Heart left ventricle (tissue), 16 donors: ENCODE results near the gene C1GALT1C1L. TPM values are rescaled to one million over a fixed set of nuclear protein-coding genes. Genes with fewer than 3 reads are reported as not detected.

Experiments
- ATAC-seq, 4 donors: fragments of 200-7000 bp; cut with Tn5 transposase; one replicate each; pipeline ENCODE4 v1.9.1; 2020 to 2022; ENCODE audit warnings: moderate library complexity in 4 of 4, mild to moderate bottlenecking in 3 of 4, moderate number of reproducible peaks in 1 of 4
- DNase-seq, 5 donors: peaks; one replicate each; pipeline ENCODE4 v3.0.0-alpha.2; 2020
- H3K27ac ChIP-seq, 12 donors: fragments of 200-600 bp; sonication (generic) in 4 of 12; one replicate each; pipeline versions ENCODE4 v1.5.0 to v1.8.0; 2016 to 2022; ENCODE audit warnings: mild to moderate bottlenecking in 2 of 12
- H3K27me3 ChIP-seq, 9 donors: fragments of 200-600 bp; sonication (generic) in 2 of 9; one replicate each; pipeline versions ENCODE4 v1.5.1 to v1.8.0; 2016 to 2022; ENCODE audit warnings: mild to moderate bottlenecking in 3 of 9
- H3K36me3 ChIP-seq, 9 donors: fragments of 200-600 bp; sonication (generic) in 2 of 9; one replicate each; pipeline versions ENCODE4 v1.5.0 to v1.8.0; 2018 to 2022; ENCODE audit warnings: mild to moderate bottlenecking in 2 of 9
- H3K4me1 ChIP-seq, 12 donors: fragments of 200-600 bp; sonication (generic) in 4 of 12; one replicate each; pipeline versions ENCODE4 v1.5.0 to v1.8.0; 2016 to 2022; ENCODE audit warnings: mild to moderate bottlenecking in 3 of 12
- H3K4me3 ChIP-seq, 12 donors: fragments of 200-600 bp; sonication (generic) in 4 of 12; one replicate each; pipeline versions ENCODE4 v1.5.0 to v1.8.0; 2017 to 2022; ENCODE audit warnings: mild to moderate bottlenecking in 9 of 12, moderate library complexity in 4 of 12
- H3K9me3 ChIP-seq, 12 donors: fragments of 200-600 bp; sonication (generic) in 4 of 12; one replicate each; pipeline versions ENCODE4 v1.5.0 to v1.8.0; 2016 to 2022; ENCODE audit warnings: mild to moderate bottlenecking in 1 of 12
- POLR2A ChIP-seq, 2 donors: fragments of 450-650 bp; IDR thresholded peaks; one replicate each; pipeline ENCODE4 v1.6.1; 2017; ENCODE audit warnings: antibody characterized with exemption in 2 of 2, mild to moderate bottlenecking in 2 of 2, moderate library complexity in 2 of 2
- WGBS, 4 donors: extraction: QIAGEN DNeasy Blood & Tissue Kit in 2 of 4; methylation state at CpG; one replicate each; pipeline versions ENCODE4 v1.1.5 to v1.1.7; 2013 to 2018; 5-methylcytosine and 5-hydroxymethylcytosine counted together
- intact Hi-C, 10 donors: fragments of 100-400 bp; cut with DNase I; formaldehyde crosslinking; loops; one replicate each; pipeline versions ENCODE4 v1.11.1 to v1.14.2; 2022
- polyA plus RNA-seq, 2 donors: library from polyadenylated mRNA; stranded (reverse); fragments of 200-250 nt; gene quantifications; one replicate each; pipeline ENCODE4 v1.2.3, GENCODE V29; 2013
- total RNA-seq, 9 donors: library from RNA; depleted of rRNA in 2 of 9; stranded (reverse); fragments of >200 nt in 2 of 9; fragmentation: NEBNext Ultra II Directional in 3 of 9; extraction: Animal tissue kit (Norgen Biotek cat#: 25700) in 3 of 9; gene quantifications; one replicate each; pipeline versions ENCODE4 v1.1.0 to v1.2.4, GENCODE V29; 2016 to 2023
- TF ChIP-seq, protein P1 (sequence below), 12 donors: fragments of 200-600 bp; sonication (generic) in 4 of 12; IDR thresholded peaks; one replicate each; pipeline versions ENCODE4 v1.5.0 to v1.8.0; 2018 to 2022; ENCODE audit warnings: antibody characterized with exemption in 12 of 12, mild to moderate bottlenecking in 5 of 12
- donor health status: ischemic (EF 13 %, LVEDD 7.1; RV severe dilation, severe dysfunction).
- donor health status: healthy with polysubstance abuse.
- donor health status: DM: no; HTN: yes; CAD: no.
- donor health status: DM: no; HTN: no; CAD: no.
- donor health status: ischemic (EF 25% LVEDD 6.9; RV normal size, moderate dysfunction).
- donor health status: ischemic (EF 25% LVEDD 5.7; RV mildly dilated, moderate dysfunction).
- donor health status: healthy.
- donor health status: DM: yes; HTN: yes; CAD: no.
- donor health status: ischemic (EF 35%, LVEDD 5.7; RV mildly dilated, moderate dysfunction).
- donor health status: nonischemic (EF 11% LVEDD 7.7; RV severe dilation, severe dysfunction).
- donor health status: DM: yes; HTN: yes; CAD: no.
- donor health status: PGD.
- donor health status: ischemic (EF 29% LVEDD 5.4; RV normal size, mild dysfunction).
- donor health status: nonischemic (EF 23%, LVEDD 6.1; RV moderate dilation, normal function).

Gene C1GALT1C1L
- total and polyA plus RNA-seq, 11 donors: 0.30 to 1.7 (median 0.88) TPM; not detected in 1

GRCh38 chr2:43675646-43676321 lies 445 bp downstream of the C1GALT1C1L start:
- Histone ChIP-seq H3K36me3 (no peaks in the 10 kb centered on the region), H3K27me3 (peaks cover 0 to 11% (median 0%) of the 10 kb centered on the region in 9 donors), H3K4me3 (peak overlapping the region; percentile 10 to 73 (median 56)), H3K9me3 (peaks cover 0 to 11% (median 0%) of the 10 kb centered on the region in 12 donors), H3K27ac (peak overlapping the region in 7 of 12 donors; percentile 1 to 77 (median 35)), H3K4me1 (peaks cover 0 to 14% (median 0%) of the 10 kb centered on the region in 12 donors)
- intact Hi-C loops: no loop called here
- no peak for TF ChIP-seq POLR2A (IDR thresholded peaks at IDR 0.05)
- TF ChIP-seq, protein P1, sequence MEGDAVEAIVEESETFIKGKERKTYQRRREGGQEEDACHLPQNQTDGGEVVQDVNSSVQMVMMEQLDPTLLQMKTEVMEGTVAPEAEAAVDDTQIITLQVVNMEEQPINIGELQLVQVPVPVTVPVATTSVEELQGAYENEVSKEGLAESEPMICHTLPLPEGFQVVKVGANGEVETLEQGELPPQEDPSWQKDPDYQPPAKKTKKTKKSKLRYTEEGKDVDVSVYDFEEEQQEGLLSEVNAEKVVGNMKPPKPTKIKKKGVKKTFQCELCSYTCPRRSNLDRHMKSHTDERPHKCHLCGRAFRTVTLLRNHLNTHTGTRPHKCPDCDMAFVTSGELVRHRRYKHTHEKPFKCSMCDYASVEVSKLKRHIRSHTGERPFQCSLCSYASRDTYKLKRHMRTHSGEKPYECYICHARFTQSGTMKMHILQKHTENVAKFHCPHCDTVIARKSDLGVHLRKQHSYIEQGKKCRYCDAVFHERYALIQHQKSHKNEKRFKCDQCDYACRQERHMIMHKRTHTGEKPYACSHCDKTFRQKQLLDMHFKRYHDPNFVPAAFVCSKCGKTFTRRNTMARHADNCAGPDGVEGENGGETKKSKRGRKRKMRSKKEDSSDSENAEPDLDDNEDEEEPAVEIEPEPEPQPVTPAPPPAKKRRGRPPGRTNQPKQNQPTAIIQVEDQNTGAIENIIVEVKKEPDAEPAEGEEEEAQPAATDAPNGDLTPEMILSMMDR (IDR thresholded peaks at IDR 0.05): no peak
- ATAC-seq: no peak
- DNase-seq: no peak
- 58 to 68% (median 58%) methylated on average over 14 of the region's 14 CpGs for WGBS, 4 donors

GRCh38 chr2:43657241-43657640 lies 19.0 kb downstream of the C1GALT1C1L start:
- no peak for ATAC-seq
- H3K36me3 ChIP-seq: no peaks in the 10 kb centered on the region
- TF ChIP-seq, protein P1 (IDR thresholded peaks at IDR 0.05): no peak
- TF ChIP-seq POLR2A (IDR thresholded peaks at IDR 0.05): no peak
- no peak overlapping the region for H3K27ac ChIP-seq
- DNase-seq: no peak
- no peak overlapping the region for H3K4me3 ChIP-seq
- peaks cover 0 to 5% (median 0%) of the 10 kb centered on the region in 12 donors for H3K9me3 ChIP-seq
- WGBS, 4 donors: 81 to 88% (median 83%) methylated on average over 3 of the region's 3 CpGs
- H3K27me3 ChIP-seq: peaks cover 0 to under 1% (median 0%) of the 10 kb centered on the region in 9 donors
- H3K4me1 ChIP-seq: no peaks in the 10 kb centered on the region
- intact Hi-C loops: no loop called here

DNA sequence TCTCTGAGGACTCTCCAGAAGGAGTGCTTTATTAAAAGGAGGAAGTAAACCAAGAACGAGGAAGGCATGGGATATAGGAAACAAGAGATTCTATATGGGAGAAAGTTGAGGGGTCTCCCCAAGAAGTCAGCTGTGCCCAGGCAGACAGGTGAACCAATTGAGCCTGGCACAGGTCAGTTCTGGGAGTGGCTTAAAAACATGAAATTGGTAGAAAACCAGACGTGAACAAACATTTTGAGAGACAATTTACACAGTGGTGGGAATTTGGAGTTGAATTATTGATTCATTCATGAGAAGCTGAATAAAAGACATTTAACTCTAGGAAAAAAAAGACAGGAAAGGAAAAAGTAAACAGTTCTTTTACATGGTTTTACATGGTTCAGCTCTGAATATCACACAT lies 22.7 kb downstream of the C1GALT1C1L start:
- Histone ChIP-seq H3K9me3 (peaks cover 0 to 5% (median 0%) of the 10 kb centered on the region in 12 donors), H3K27ac (no peak overlapping the region), H3K4me3 (no peak overlapping the region), H3K27me3 (peaks cover 0 to 6% (median 0%) of the 10 kb centered on the region in 9 donors), H3K36me3 (no peaks in the 10 kb centered on the region), H3K4me1 (peaks cover 0 to 10% (median 0%) of the 10 kb centered on the region in 12 donors)
- no peak for TF ChIP-seq POLR2A (IDR thresholded peaks at IDR 0.05)
- TF ChIP-seq, protein P1 (IDR thresholded peaks at IDR 0.05): no peak
- WGBS, 4 donors: 72 to 81% (median 78%) methylated on average over 2 of the region's 2 CpGs
- no peak for ATAC-seq
- intact Hi-C loops: no loop called here
- no peak for DNase-seq

DNA sequence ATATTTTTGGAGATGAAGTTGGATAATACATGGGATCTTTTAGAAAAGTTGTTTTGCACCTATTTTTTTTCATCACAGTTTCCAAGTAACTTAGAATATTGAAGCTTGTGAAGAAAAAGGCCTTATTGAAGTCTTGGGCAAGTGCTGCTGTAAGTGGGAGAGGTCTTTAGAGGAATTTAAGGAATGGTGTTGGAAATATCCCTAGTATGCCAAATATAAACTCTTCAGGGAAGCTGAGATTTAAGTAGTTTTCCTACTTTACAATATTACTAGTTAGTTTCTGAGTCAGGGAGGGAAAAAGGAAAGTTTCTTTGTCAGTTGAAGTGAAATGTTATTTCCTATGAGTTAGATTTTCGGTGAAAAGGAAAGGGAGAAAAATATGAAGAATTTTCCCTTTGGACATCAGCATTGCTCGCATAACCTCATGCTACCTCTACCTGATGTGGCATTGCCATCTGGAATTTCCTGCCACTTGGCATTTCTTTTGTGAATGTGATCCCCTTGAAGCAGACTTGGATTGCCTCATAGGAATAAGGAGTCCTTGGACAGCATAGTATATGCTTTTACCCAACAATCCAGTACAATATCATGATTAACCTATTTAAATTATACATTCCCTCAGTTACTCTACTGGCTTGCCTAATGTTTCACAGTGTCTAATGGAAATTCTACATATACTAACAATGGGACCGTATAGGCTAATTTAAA lies 27.1 kb downstream of the C1GALT1C1L start:
- intact Hi-C loops: no loop called here
- no peak for ATAC-seq
- DNase-seq: no peak
- no peak overlapping the region for H3K4me3 ChIP-seq
- H3K9me3 ChIP-seq: no peaks in the 10 kb centered on the region
- H3K36me3 ChIP-seq: peaks cover 0 to 3% (median 0%) of the 10 kb centered on the region in 9 donors
- H3K27ac ChIP-seq: peak overlapping the region in 2 of 12 donors; percentile 39 to 47
- H3K4me1 ChIP-seq: peaks cover 0 to 10% (median 0%) of the 10 kb centered on the region in 12 donors
- TF ChIP-seq, protein P1 (IDR thresholded peaks at IDR 0.05): no peak
- no peak for TF ChIP-seq POLR2A (IDR thresholded peaks at IDR 0.05)
- WGBS, 4 donors: 84 to 86% (median 86%) methylated on average over 3 of the region's 3 CpGs
- peaks cover 0 to 6% (median 0%) of the 10 kb centered on the region in 9 donors for H3K27me3 ChIP-seq
